Stimulated activated CD8-positive, alpha-beta memory T cell treated with anti-CD3 and anti-CD28 coated beads, Interleukin-12 subunit alpha, Interleukin-12 subunit beta, amount 100 ng/mL, for 1 hour (primary cell): ENCODE measurements around the gene PROM2.
"Not testable (repeated sequence)": the region's sequence is repeated elsewhere in the genome, so short reads cannot be mapped to it uniquely, and the experiment has no call there.

ENCODE experiments used
- DNase-seq: peaks from one replicate; pipeline ENCODE4 v3.0.0-alpha.2; 2020; ENCODE audit warnings: low read depth

PROM2 gene, protein sequence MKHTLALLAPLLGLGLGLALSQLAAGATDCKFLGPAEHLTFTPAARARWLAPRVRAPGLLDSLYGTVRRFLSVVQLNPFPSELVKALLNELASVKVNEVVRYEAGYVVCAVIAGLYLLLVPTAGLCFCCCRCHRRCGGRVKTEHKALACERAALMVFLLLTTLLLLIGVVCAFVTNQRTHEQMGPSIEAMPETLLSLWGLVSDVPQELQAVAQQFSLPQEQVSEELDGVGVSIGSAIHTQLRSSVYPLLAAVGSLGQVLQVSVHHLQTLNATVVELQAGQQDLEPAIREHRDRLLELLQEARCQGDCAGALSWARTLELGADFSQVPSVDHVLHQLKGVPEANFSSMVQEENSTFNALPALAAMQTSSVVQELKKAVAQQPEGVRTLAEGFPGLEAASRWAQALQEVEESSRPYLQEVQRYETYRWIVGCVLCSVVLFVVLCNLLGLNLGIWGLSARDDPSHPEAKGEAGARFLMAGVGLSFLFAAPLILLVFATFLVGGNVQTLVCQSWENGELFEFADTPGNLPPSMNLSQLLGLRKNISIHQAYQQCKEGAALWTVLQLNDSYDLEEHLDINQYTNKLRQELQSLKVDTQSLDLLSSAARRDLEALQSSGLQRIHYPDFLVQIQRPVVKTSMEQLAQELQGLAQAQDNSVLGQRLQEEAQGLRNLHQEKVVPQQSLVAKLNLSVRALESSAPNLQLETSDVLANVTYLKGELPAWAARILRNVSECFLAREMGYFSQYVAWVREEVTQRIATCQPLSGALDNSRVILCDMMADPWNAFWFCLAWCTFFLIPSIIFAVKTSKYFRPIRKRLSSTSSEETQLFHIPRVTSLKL

GRCh38 chr2:95274291-95275150 is at the start of gene PROM2:
TSS of gene PROM2 (plus strand) at chr2:95274449. CDS start at chr2:95274586, 137 bp downstream.
- DNase-seq: no peak

- DNase-seq: no peak
These were observed 48.6 kb upstream of the PROM2 start for GRCh38 chr2:95225658-95226057.

GRCh38 chr2:95231723-95232122 is 42.5 kb upstream of the PROM2 start:
- DNase-seq: no peak

- no peak for DNase-seq
These were observed 42.0 kb upstream of the PROM2 start for GRCh38 chr2:95232232-95232631.

DNA sequence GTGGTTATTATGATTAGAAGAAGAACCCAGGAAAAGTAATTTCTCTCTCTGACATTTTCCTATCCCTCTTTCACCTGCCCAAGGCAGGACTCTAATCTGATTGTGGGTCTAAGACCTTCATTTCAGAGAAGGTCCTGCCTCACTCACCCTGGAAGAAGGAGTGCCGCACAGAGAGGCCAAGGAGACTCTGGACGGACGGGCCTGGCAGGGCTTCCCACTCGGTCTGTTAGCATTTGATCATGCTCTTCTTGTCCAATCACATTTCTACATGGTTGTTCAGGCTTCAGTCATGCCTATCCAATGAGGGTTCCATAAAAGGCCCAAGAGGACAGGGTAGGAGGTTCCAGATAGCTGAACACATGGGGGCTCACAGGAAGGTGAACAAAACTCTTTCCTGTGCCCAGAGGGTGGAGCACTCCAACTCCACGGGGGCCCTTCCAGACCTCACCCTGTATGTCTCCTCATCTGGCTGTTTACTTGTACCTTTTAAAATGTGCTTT is 39.9 kb upstream of the PROM2 start:
- no peak for DNase-seq

DNA sequence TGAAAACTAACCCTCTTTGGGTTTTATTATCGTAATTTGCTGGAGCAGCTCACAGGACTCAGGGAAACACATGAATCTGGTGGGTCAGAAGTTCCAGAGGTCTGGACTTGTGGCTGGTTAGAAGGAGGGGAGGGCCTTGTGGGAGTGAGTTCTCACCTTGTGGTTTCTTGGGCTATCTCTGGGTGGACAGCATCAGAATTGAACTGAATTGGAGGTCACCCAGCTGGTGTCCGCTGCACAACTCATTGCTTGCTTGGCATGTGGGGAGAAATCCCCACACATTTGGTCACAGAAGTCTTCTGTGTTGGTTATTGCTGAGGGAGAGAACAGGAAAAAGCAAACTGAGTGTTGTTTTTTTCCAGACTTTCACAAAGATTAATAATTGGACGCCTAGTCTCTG is 39.4 kb upstream of the PROM2 start:
- no peak for DNase-seq

- DNase-seq: no peak
These were observed 36.1 kb upstream of the PROM2 start for GRCh38 chr2:95238131-95238530.

- no peak for DNase-seq
These were observed 34.2 kb upstream of the PROM2 start for GRCh38 chr2:95240091-95240490.

GRCh38 chr2:95240556-95240955 is 33.7 kb upstream of the PROM2 start:
- no peak for DNase-seq

GRCh38 chr2:95242084-95242483 is 32.2 kb upstream of the PROM2 start:
- DNase-seq: not testable (repeated sequence)

DNA sequence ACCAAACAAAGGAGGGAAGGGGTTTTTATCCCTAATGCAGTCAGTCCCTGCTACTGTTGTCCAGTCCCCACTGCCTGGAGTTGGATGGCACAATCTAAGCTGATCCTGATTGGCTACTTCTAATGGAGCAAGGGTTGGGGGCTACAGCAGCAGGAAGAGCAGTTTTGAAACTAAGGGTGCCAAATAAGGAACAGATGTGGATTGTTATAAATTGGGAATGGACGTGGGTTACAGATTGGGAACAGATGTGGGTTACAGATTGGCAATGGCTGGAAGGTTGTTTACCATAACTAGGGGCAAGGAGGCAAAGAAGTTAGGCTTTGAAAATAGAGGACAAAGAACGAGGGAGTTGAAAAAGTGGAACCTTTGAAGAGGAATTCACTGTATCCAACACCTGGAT is 16.0 kb upstream of the PROM2 start:
- no peak for DNase-seq

DNA sequence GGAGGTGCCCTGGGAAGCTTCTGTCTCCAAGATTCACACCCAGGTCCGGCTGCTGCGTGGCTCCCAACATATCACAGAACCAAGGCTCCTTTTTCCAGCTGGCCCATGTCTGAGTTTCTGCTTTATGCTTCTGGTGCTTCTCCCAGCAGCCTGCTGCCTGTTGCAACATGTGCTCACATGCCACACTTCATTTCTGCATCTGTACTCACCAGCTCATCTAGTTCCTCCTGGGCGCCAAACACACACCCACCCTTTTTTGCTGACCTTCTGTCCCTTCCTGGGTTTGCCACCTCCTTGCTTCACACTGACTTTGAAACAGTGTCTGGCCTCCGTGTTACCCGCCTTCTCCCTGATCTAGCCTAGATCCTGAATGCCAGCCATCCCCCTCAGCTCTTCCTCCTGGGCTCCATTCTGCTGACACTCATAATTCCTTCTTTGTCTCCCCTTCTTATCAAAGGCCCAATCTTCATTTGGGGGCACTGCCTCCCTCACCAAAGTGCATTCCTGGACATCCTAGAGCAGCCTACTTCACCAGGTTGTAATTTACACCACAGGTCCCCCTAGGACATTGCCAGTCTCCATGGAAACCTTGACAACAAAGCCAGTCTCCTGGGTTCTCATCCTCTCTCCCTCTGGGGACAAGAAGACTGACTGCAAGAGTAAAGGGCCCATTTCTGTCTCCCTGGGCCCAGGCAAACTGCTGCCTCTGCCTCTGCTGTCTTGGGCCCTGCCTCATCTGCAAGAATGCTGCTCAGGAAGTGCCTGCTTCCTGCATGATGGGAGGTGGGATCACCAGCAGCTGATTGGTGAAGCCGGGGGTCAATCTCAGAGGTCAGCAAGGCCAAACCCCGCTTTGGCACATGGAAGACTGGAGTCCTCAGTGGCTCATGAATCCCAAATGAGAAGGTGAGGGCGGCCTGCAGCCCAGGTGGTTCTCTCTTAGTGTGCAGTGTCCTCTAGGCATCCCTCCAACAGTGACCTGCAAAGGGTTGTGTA is 13.9 kb upstream of the PROM2 start:
- no peak for DNase-seq

DNA sequence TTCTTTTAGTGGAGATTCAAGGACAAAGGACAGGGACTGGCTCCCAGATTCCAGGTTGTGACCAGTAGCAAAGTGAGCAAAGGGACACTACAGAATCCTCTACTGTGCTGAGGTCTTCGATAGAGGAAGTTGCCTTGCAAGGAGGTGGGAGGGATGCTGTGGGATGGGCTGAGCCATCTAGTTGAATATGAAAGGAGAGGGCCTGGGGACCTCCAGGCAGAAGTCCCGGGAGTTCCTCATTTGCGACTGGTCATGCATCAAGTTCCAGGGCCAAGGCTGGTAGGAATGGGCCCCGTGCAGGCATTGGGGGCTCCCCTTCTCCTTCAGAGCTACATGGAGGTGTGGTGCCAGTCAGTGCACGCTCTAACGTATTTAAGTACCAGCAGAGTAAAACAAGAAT is 12.6 kb upstream of the PROM2 start:
- no peak for DNase-seq

DNA sequence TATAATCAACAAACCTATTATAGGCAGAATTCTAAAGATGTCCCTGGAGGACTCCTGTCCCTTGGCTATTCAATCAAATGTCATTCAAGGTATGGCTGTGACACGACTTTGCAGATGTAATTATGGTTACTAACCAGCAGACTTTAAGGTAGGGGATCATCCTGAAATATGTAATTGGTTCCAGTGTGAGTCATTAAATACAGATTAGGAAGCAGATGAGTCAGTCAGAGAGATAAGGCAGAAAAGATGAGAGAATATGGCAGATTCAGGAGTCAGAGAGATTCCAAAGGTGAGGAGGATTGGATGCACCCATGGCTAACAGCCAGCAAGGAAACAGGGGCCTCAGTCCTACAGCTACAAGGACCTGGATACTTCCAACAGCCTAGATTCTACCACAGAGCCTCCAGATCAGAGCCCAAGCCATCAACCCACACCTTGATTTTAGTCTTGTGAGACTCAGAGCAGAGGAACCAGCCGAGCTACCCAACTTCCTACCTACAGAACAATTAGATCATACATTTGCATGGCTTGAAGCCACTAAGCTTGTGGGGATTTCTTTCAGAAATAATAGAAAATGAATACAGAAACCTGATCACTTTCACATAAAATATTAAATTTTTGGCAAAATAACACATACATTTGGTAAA is 11.2 kb upstream of the PROM2 start:
- DNase-seq: no peak

GRCh38 chr2:95264624-95265023 is 9.6 kb upstream of the PROM2 start:
- DNase-seq: no peak

GRCh38 chr2:95265182-95265581 is 9.1 kb upstream of the PROM2 start:
- DNase-seq: no peak

DNA sequence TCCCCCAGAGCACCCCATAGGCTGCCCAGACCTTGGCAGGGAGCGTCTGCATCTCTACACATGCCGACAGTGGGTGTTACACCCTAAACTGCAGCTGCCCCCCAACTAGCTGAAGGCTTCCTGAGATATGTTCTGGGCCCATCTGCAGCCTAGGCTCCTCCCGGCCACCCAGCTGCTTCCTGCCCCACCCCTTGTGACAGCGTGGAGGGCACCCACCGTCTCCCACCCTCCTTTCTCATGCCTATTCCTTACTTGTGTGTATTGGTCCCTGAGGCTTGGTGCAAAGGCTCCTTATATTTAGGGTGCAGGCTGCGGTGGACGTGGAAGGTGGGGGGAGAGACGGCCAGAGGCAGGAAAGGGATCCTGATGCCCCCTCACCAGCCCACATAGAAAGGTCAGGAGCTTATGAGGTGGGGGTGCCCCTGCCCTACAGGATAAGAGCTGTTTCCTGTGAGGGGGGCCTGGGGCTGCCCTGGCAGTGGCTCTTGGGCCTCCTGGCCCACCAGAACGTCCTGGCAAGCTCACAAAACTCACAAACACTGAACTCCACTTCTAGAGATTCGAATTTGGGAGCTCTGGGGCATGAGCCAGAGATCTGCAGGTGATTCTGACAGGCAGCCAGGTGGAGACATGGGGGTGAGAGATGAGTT is 7.3 kb upstream of the PROM2 start:
- DNase-seq: no peak

GRCh38 chr2:95267458-95268210 is 6.6 kb upstream of the PROM2 start:
- no peak for DNase-seq
